Panc1 (cell line): ENCODE data around the gene TBX21.

ENCODE experiments used
- TF ChIP-seq, protein P1 (sequence below): fragments of 450-650 bp; IDR thresholded peaks from 2 replicates; pipeline ENCODE4 v1.5.1; 2017; ENCODE audit warnings: mild to moderate bottlenecking
- TF ChIP-seq, protein P2 (sequence below), 2 experiments: IDR thresholded peaks; 2 replicates each; pipeline ENCODE4 v1.6.1; 2011 to 2012; ENCODE audit warnings: low read depth in 2 of 2, control low read depth in 1 of 2, low read length in 1 of 2, mild to moderate bottlenecking in 1 of 2, moderate library complexity in 1 of 2; ENCODE audit not compliant: insufficient read depth in 1 of 2

DNA sequence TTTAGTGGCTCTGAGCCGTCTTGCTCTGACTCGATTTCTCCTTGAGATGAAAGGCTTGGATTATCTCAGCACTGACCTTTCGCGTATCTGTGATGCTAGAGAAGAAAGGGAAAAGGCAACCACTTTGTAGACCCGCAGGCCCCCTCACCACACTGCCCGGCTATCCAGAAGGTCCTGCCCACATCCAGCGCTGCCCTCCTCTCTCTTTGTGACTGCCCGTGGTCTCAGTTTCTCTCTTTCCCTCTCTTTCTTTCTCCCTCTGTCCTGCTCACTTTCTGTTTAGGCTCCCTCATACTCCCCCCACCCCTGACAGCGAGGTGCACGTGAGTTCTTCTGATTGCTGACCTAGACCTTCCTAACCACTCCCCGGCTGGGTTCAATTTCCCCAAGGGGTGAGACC is 12.8 kb upstream of the TBX21 start:
- TF ChIP-seq, protein P1, sequence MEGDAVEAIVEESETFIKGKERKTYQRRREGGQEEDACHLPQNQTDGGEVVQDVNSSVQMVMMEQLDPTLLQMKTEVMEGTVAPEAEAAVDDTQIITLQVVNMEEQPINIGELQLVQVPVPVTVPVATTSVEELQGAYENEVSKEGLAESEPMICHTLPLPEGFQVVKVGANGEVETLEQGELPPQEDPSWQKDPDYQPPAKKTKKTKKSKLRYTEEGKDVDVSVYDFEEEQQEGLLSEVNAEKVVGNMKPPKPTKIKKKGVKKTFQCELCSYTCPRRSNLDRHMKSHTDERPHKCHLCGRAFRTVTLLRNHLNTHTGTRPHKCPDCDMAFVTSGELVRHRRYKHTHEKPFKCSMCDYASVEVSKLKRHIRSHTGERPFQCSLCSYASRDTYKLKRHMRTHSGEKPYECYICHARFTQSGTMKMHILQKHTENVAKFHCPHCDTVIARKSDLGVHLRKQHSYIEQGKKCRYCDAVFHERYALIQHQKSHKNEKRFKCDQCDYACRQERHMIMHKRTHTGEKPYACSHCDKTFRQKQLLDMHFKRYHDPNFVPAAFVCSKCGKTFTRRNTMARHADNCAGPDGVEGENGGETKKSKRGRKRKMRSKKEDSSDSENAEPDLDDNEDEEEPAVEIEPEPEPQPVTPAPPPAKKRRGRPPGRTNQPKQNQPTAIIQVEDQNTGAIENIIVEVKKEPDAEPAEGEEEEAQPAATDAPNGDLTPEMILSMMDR: no peak
- TF ChIP-seq, protein P2, sequence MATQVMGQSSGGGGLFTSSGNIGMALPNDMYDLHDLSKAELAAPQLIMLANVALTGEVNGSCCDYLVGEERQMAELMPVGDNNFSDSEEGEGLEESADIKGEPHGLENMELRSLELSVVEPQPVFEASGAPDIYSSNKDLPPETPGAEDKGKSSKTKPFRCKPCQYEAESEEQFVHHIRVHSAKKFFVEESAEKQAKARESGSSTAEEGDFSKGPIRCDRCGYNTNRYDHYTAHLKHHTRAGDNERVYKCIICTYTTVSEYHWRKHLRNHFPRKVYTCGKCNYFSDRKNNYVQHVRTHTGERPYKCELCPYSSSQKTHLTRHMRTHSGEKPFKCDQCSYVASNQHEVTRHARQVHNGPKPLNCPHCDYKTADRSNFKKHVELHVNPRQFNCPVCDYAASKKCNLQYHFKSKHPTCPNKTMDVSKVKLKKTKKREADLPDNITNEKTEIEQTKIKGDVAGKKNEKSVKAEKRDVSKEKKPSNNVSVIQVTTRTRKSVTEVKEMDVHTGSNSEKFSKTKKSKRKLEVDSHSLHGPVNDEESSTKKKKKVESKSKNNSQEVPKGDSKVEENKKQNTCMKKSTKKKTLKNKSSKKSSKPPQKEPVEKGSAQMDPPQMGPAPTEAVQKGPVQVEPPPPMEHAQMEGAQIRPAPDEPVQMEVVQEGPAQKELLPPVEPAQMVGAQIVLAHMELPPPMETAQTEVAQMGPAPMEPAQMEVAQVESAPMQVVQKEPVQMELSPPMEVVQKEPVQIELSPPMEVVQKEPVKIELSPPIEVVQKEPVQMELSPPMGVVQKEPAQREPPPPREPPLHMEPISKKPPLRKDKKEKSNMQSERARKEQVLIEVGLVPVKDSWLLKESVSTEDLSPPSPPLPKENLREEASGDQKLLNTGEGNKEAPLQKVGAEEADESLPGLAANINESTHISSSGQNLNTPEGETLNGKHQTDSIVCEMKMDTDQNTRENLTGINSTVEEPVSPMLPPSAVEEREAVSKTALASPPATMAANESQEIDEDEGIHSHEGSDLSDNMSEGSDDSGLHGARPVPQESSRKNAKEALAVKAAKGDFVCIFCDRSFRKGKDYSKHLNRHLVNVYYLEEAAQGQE (IDR thresholded peaks at IDR 0.05; ENCODE audit: insufficient read depth in 1 of 2, low read depth in 2 of 2, low read length in 1 of 2): no peak
